ENCODE measurements around the gene PTPRCAP. TPM values are rescaled to one million over a fixed set of nuclear protein-coding genes. Genes with fewer than 3 reads are reported as not detected.

PTPRCAP gene
- total and polyA plus RNA-seq, 9 of the 15 experiments (the other 6 are each of a cell fraction or from before 2014, with no cell fraction given) = 0.22 to 2.0 (median 1.1) TPM; not detected in 4

GRCh38 chr11:67458266-67458665, 20.8 kb upstream of the PTPRCAP start:
- 54% methylated on average over 18 of the region's 19 CpGs for WGBS (ENCODE audit: insufficient coverage, low coverage, missing lambda C conversion rate)
- Histone ChIP-seq H3K4me3 (no peak overlapping the region), H3K27me3 (ENCODE audit: control insufficient read depth in 2 of 2, insufficient read depth in 2 of 2, low read length in 2 of 2) (no peaks in the 10 kb centered on the region), H3K79me2 (ENCODE audit: control insufficient read depth, insufficient read depth, low read length) (no peaks in the 10 kb centered on the region), H3K9ac (ENCODE audit: insufficient read depth in 1 of 2, low read depth in 2 of 2, low read length in 2 of 2) (peak overlapping the region in 1 of 2 experiments; percentile 37; a peak in 2 of 4 replicates), H3K36me3 (ENCODE audit: control insufficient read depth, insufficient read depth, low read length) (no peaks in the 10 kb centered on the region), H3K9me3 (replicated peaks; ENCODE audit: control insufficient read depth, insufficient read depth, low read depth, low read length) (no peaks in the 10 kb centered on the region), H3K9me1 (ENCODE audit: control insufficient read depth, insufficient read depth, low read length) (no peaks in the 10 kb centered on the region), H3K27ac (ENCODE audit: extremely low read depth, low read depth, low read length) (no peak overlapping the region), H4K20me1 (replicated peaks; ENCODE audit: control insufficient read depth, insufficient read depth, low read length) (no peaks in the 10 kb centered on the region), H2AFZ (ENCODE audit: low read depth, low read length) (no peak overlapping the region), H3K4me2 (ENCODE audit: insufficient read depth, low read length) (no peak overlapping the region), H3K4me1 (replicated peaks in 1 of 2; ENCODE audit: control insufficient read depth in 2 of 2, insufficient read depth in 2 of 2, low read length in 2 of 2) (peaks cover 3 to 40% of the 10 kb centered on the region in 2 experiments; a peak in 4 of 5 replicates)
- FAIRE-seq (no peak), ATAC-seq (no peak), DNase-seq (ENCODE audit: extremely low read depth in 1 of 4, low spot score in 3 of 4) (peak in 1 of 4 experiments; percentile 5)
- BruUV-seq (replicated peaks) = no TSS peak
- ChIA-PET CTCF (ENCODE audit: low intra/inter-chr PET ratio) (no interaction called here), POLR2A (interaction anchor here (1.4 kb wide), 1 partner anchor 11 kb away, joined by 7 read pairs; no protein-coding TSS in a partner anchor)
- in situ Hi-C loops (cut with MboI) (no loop called here), intact Hi-C loops (cut with micrococcal nuclease) (no loop called here)
- TF ChIP-seq ZBTB33 (CRISPR knock-in tag; IDR thresholded peaks at IDR 0.05) = peak; percentile 60; the same call in 1 of the 2 replicates
- no peak for TF ChIP-seq MAX (CRISPR knock-in tag; IDR thresholded peaks at IDR 0.05)
- TF ChIP-seq ZNF436 (CRISPR knock-in tag; IDR thresholded peaks at IDR 0.05) = no peak
